Prostate gland (tissue), 2 donors: Measurements from ENCODE around the gene DEFB118.

Experiments used
- POLR2A ChIP-seq: fragments of 450-650 bp; IDR thresholded peaks from one replicate; pipeline ENCODE4 v1.6.1; 2016; ENCODE audit warnings: antibody characterized with exemption, mild to moderate bottlenecking
- POLR2AphosphoS5 ChIP-seq: sonication (generic); formaldehyde crosslinking; IDR thresholded peaks from one replicate; pipeline ENCODE4 v1.6.1; 2017; ENCODE audit warnings: antibody characterized with exemption
- TF ChIP-seq, protein P1 (sequence below), 4 experiments: fragments of 200-600 bp in 2 of 4; fragments of 450-650 bp in 2 of 4; sonication (generic) in 2 of 4; IDR thresholded peaks; 1 replicate in 3 of 4; 2 replicates in 1 of 4; pipeline ENCODE4 v1.5.1; 2016 to 2019; ENCODE audit warnings: antibody characterized with exemption in 4 of 4, mild to moderate bottlenecking in 2 of 4, moderate library complexity in 2 of 4

DNA sequence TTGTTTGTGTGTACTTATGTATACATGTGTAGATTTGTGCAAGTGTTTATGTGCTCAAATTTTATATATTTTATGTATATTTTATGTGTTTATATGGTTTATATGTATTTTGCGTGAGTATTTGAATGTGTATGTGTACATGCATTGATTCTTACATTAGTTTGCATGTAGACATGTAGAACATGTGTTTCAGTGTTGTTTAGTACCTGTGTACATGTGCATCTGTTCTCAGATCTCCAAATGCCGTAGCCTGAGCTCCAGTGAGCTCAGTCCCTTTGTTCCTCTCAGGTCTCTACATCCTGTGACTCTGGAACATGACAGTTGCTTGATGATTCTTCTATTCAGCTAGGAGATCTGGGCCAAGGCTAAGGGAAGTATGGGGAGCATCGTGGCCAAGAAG, 26.5 kb downstream of the DEFB118 start:
- TF ChIP-seq, protein P1, sequence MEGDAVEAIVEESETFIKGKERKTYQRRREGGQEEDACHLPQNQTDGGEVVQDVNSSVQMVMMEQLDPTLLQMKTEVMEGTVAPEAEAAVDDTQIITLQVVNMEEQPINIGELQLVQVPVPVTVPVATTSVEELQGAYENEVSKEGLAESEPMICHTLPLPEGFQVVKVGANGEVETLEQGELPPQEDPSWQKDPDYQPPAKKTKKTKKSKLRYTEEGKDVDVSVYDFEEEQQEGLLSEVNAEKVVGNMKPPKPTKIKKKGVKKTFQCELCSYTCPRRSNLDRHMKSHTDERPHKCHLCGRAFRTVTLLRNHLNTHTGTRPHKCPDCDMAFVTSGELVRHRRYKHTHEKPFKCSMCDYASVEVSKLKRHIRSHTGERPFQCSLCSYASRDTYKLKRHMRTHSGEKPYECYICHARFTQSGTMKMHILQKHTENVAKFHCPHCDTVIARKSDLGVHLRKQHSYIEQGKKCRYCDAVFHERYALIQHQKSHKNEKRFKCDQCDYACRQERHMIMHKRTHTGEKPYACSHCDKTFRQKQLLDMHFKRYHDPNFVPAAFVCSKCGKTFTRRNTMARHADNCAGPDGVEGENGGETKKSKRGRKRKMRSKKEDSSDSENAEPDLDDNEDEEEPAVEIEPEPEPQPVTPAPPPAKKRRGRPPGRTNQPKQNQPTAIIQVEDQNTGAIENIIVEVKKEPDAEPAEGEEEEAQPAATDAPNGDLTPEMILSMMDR (IDR thresholded peaks at IDR 0.05): no peak
- TF ChIP-seq POLR2A (no peak), POLR2AphosphoS5 (no peak)
